HepG2 (cell line): ENCODE data around the gene EPM2A. TPM values are rescaled to one million over a fixed set of nuclear protein-coding genes. Genes with fewer than 3 reads are reported as not detected.
A peak's percentile ranks its signal among the peaks of the same experiment; 100 is the strongest.

Experiments
- ATAC-seq: fragments of 200-7000 bp; cut with Tn5 transposase; 3 replicates; pipeline ENCODE4 v1.9.1; 2020; ENCODE audit warnings: mild to moderate bottlenecking, moderate library complexity
- BruUV-seq: library from RNA; stranded (reverse); fragments of 400-500 nt; replicated peaks from 2 replicates; lab custom pipeline; 2021; lab: Mats Ljungman, UMichigan
- CTCF ChIA-PET: fragments of 300-600 bp; formaldehyde crosslinking; extraction: SDS; loops from one replicate; lab custom pipeline; 2021; ENCODE audit warnings: low total read pairs, inconsistent platforms, low intra/inter-chr PET ratio; lab: Yijun Ruan, JAX
- POLR2A ChIA-PET: fragments of 350-600 bp; sonication (Branson Sonifier 250); formaldehyde crosslinking; loops from one replicate; lab custom pipeline; 2020; ENCODE audit warnings: antibody characterized with exemption, inconsistent platforms; lab: Yijun Ruan, JAX
- DNase-seq: peaks from one replicate; pipeline ENCODE4 v3.0.0-alpha.2; 2015; ENCODE audit warnings: low spot score
- FAIRE-seq: peaks from 3 replicates; lab custom pipeline; 2011; peaks lifted over from hg19 to GRCh38; lab: Jason Lieb, UNC
- H2AFZ ChIP-seq: one replicate; pipeline ENCODE4 v1.6.1; 2011; ENCODE audit warnings: low read length, inconsistent platforms
- H3K27ac ChIP-seq: fragments of 300-600 bp; 3 replicates; pipeline ENCODE4 v1.8.0; 2011; ENCODE audit warnings: mixed run types, mild to moderate bottlenecking, mixed read lengths, low read length, inconsistent platforms; ENCODE audit not compliant: insufficient read depth; ENCODE audit errors: extremely low read length
- H3K27me3 ChIP-seq, 2 experiments: fragments of 200-600 bp in 1 of 2; 2 replicates in 1 of 2; 3 replicates in 1 of 2; pipeline versions ENCODE4 v1.6.0 to v1.8.0; 2011; ENCODE audit warnings: low read length in 2 of 2, mild to moderate bottlenecking in 2 of 2, moderate library complexity in 2 of 2, inconsistent platforms in 1 of 2; ENCODE audit not compliant: insufficient read depth in 2 of 2, control insufficient read depth in 1 of 2
- H3K36me3 ChIP-seq, 2 experiments: fragments of 200-600 bp in 1 of 2; replicated peaks in 1 of 2; 2 replicates in 1 of 2; 3 replicates in 1 of 2; pipeline versions ENCODE4 v1.5.1 to v1.8.0; 2011; ENCODE audit warnings: low read length in 2 of 2, inconsistent platforms in 1 of 2; ENCODE audit not compliant: insufficient read depth in 2 of 2, control insufficient read depth in 1 of 2
- H3K4me1 ChIP-seq: 2 replicates; pipeline ENCODE4 v1.5.1; 2012; ENCODE audit warnings: low read length, inconsistent platforms; ENCODE audit not compliant: insufficient read depth
- H3K4me2 ChIP-seq: 2 replicates; pipeline ENCODE4 v1.6.0; 2011; ENCODE audit warnings: low read depth, low read length, inconsistent platforms
- H3K4me3 ChIP-seq, 3 experiments: fragments of 200-600 bp in 1 of 3; sonication (generic), shearing (Covaris generic) in 1 of 3; replicated peaks in 1 of 3; 2 replicates each; pipeline ENCODE4 v1.5.1; 2011 to 2016; ENCODE audit warnings: low read length in 3 of 3, inconsistent platforms in 2 of 3, low read depth in 2 of 3, mild to moderate bottlenecking in 2 of 3, control low read depth in 1 of 3, mixed read lengths in 1 of 3; ENCODE audit not compliant: insufficient read depth in 1 of 3
- H3K79me2 ChIP-seq: one replicate; pipeline ENCODE4 v1.6.1; 2011; ENCODE audit warnings: low read length, inconsistent platforms; ENCODE audit not compliant: insufficient read depth
- H3K9ac ChIP-seq: 2 replicates; pipeline ENCODE4 v1.6.0; 2011; ENCODE audit warnings: mild to moderate bottlenecking, low read depth, low read length, inconsistent platforms; ENCODE audit not compliant: insufficient read depth
- H3K9me3 ChIP-seq: 2 replicates; pipeline ENCODE4 v1.5.1; 2012; ENCODE audit warnings: mild to moderate bottlenecking, low read length
- H4K20me1 ChIP-seq: 2 replicates; pipeline ENCODE4 v1.6.0; 2011; ENCODE audit warnings: inconsistent platforms, mild to moderate bottlenecking, low read length, moderate library complexity; ENCODE audit not compliant: insufficient read depth
- HNF1A ChIP-seq, 2 experiments: sonication (generic) in 1 of 2; formaldehyde crosslinking in 1 of 2; IDR thresholded peaks; 2 replicates each; pipeline versions ENCODE4 v1.4.0 to v1.6.1; 2016 to 2020; ENCODE audit warnings: borderline replicate concordance in 1 of 2, low read depth in 1 of 2, mild to moderate bottlenecking in 1 of 2, missing genetic modification reagents in 1 of 2
- MEIS1 ChIP-seq: sonication (generic); formaldehyde crosslinking; IDR thresholded peaks from 2 replicates; pipeline ENCODE4 v1.9.0; 2021; ENCODE audit warnings: mild to moderate bottlenecking, missing genetic modification reagents, moderate library complexity, borderline replicate concordance
- NFRKB ChIP-seq: fragments of 450-650 bp; IDR thresholded peaks from 2 replicates; pipeline ENCODE4 v1.6.1; 2017
- SNRNP70 ChIP-seq: fragments of 200-400 bp; formaldehyde crosslinking; IDR thresholded peaks from 2 replicates; pipeline ENCODE4 v1.6.1; 2017; ENCODE audit warnings: mild to moderate bottlenecking, low read depth, low read length, moderate library complexity
- STAG1 ChIP-seq: sonication (generic); formaldehyde crosslinking; IDR thresholded peaks from 2 replicates; pipeline ENCODE4 v1.4.0; 2020; ENCODE audit warnings: missing genetic modification reagents
- ZBTB8A ChIP-seq: sonication (generic); formaldehyde crosslinking; IDR thresholded peaks from 2 replicates; pipeline ENCODE4 v1.4.0; 2020; ENCODE audit warnings: mild to moderate bottlenecking, low read depth, missing genetic modification reagents, borderline replicate concordance
- ZNF34 ChIP-seq: sonication (generic); formaldehyde crosslinking; IDR thresholded peaks from 2 replicates; pipeline ENCODE4 v1.4.0; 2020; ENCODE audit warnings: mild to moderate bottlenecking, missing genetic modification reagents, borderline replicate concordance
- ZNF574 ChIP-seq: sonication (generic); formaldehyde crosslinking; IDR thresholded peaks from 2 replicates; pipeline ENCODE4 v1.4.0; 2020; ENCODE audit warnings: missing genetic modification reagents
- in situ Hi-C: cut with HindIII; loops from 2 replicates; pipeline ENCODE4 v1.10.0; 2017; ENCODE audit warnings: low pct_unique_long_range_greater_than_20kb; ENCODE audit not compliant: extremely low pct_ligation_motif_present
- intact Hi-C: fragments of 100-400 bp; cut with micrococcal nuclease; formaldehyde crosslinking; loops from one replicate; pipeline ENCODE4 v1.10.0; 2022; ENCODE audit not compliant: unreplicated experiment
- polyA plus RNA-seq, 8 experiments: library from polyadenylated mRNA; depleted of rRNA in 3 of 8; stranded (reverse) in 7 of 8; unstranded in 1 of 8; fragments of >200 nt; fragmentation: Illumina TruSeq in 4 of 8; extraction: Trizol in 4 of 8; gene quantifications; 2 replicates each; pipeline versions ENCODE4 v1.2.1 to v1.2.3, GENCODE V29; 2011 to 2016; ENCODE audit warnings: low read depth in 4 of 8, missing spikeins in 1 of 8, mixed read lengths in 1 of 8; ENCODE audit not compliant: insufficient read depth in 1 of 8
- total RNA-seq, 5 experiments: library from RNA; depleted of rRNA; stranded (reverse); fragments of >200 nt; fragmentation: Illumina TruSeq; extraction: Trizol; gene quantifications; 2 replicates each; pipeline ENCODE4 v1.2.3, GENCODE V29; 2016; ENCODE audit warnings: low read depth in 1 of 5

Gene EPM2A
- total and polyA plus RNA-seq, 2 of the 13 experiments (the other 11 are each of a cell fraction or from before 2014, with no cell fraction given), result 4.6 to 9.2 TPM

- TF ChIP-seq ZNF34 (CRISPR knock-in tag), result no peak
- TF ChIP-seq MEIS1 (CRISPR knock-in tag), result no peak
- TF ChIP-seq SNRNP70, result no peak
- TF ChIP-seq HNF1A (IDR thresholded peaks at IDR 0.05; ENCODE audit: low read depth), result peak; percentile 73
- peak; percentile 33; the same call in 1 of the 2 replicates for TF ChIP-seq HNF1A (CRISPR knock-in tag; IDR thresholded peaks at IDR 0.05; ENCODE audit: borderline replicate concordance)
- TF ChIP-seq ZBTB8A (CRISPR knock-in tag), result no peak
These were observed 28.4 kb upstream of the EPM2A start (continued) for GRCh38 chr6:145763742-145764141.

- Histone ChIP-seq H3K4me2 (no peak overlapping the region), H3K9me3 (no peaks in the 10 kb centered on the region), H3K4me3 (no peak overlapping the region), H3K9ac (no peak overlapping the region), H4K20me1 (no peaks in the 10 kb centered on the region), H2AFZ (no peak overlapping the region), H3K36me3 (no peaks in the 10 kb centered on the region), H3K4me1 (peaks cover 7% of the 10 kb centered on the region), H3K27ac (no peak overlapping the region), H3K27me3 (no peaks in the 10 kb centered on the region), H3K79me2 (no peaks in the 10 kb centered on the region)
- POLR2A ChIA-PET, result no interaction called here
- in situ Hi-C loops (no loop called here), intact Hi-C loops (no loop called here)
- TF ChIP-seq NFRKB (no peak), ZNF574 (CRISPR knock-in tag) (no peak), STAG1 (CRISPR knock-in tag) (peak; percentile 20; the same call in 1 of the 2 replicates)
- ATAC-seq (no peak), DNase-seq (no peak), FAIRE-seq (no peak)
- CTCF ChIA-PET, result no interaction called here
- no TSS peak for BruUV-seq
These were observed 26.3 kb upstream of the EPM2A start for GRCh38 chr6:145761584-145761983.
